ENCODE data around the gene VAPB. TPM values are rescaled to one million over a fixed set of nuclear protein-coding genes. Genes with fewer than 3 reads are reported as not detected.

VAPB gene
- total RNA-seq, 1 experiment from 2014 or later = 82.4 TPM

GRCh38 chr20:58459058-58459750, 70.2 kb downstream of the VAPB start:
- TF ChIP-seq CTCF (IDR thresholded peaks at IDR 0.05; ENCODE audit: unreplicated experiment) = no peak
- DNase-seq = no peak
- CTCF ChIA-PET = interaction anchor here (0.6 kb wide), 1 partner anchor 984 kb away, joined by 5 read pairs; no protein-coding TSS in a partner anchor
- no TSS peak for BruUV-seq (replicated peaks)
- Mint-ChIP-seq H3K36me3 (ENCODE audit: insufficient read depth, unreplicated experiment) (no peaks in the 10 kb centered on the region), H3K27ac (ENCODE audit: unreplicated experiment) (no peak overlapping the region), H3K9me3 (ENCODE audit: low read depth, unreplicated experiment) (peaks cover 9% of the 10 kb centered on the region), H3K27me3 (ENCODE audit: unreplicated experiment) (peaks cover 8% of the 10 kb centered on the region), H3K4me1 (ENCODE audit: low read depth, unreplicated experiment) (no peaks in the 10 kb centered on the region), H3K4me3 (ENCODE audit: low read depth, unreplicated experiment) (no peak overlapping the region)
- intact Hi-C loops (cut with micrococcal nuclease; ENCODE audit: unreplicated experiment) = no loop called here

GRCh38 chr20:58461104-58461503, 72.1 kb downstream of the VAPB start:
- no TSS peak for BruUV-seq (replicated peaks)
- Mint-ChIP-seq H3K4me3 (ENCODE audit: low read depth, unreplicated experiment) (no peak overlapping the region), H3K27me3 (ENCODE audit: unreplicated experiment) (peaks cover 9% of the 10 kb centered on the region), H3K27ac (ENCODE audit: unreplicated experiment) (no peak overlapping the region), H3K9me3 (ENCODE audit: low read depth, unreplicated experiment) (no peaks in the 10 kb centered on the region), H3K36me3 (ENCODE audit: insufficient read depth, unreplicated experiment) (no peaks in the 10 kb centered on the region), H3K4me1 (ENCODE audit: low read depth, unreplicated experiment) (no peaks in the 10 kb centered on the region)
- no peak for DNase-seq
- CTCF ChIA-PET = no interaction called here
- TF ChIP-seq CTCF (IDR thresholded peaks at IDR 0.05; ENCODE audit: unreplicated experiment) = no peak
- intact Hi-C loops (cut with micrococcal nuclease; ENCODE audit: unreplicated experiment) = no loop called here

- no peak for DNase-seq
- Mint-ChIP-seq H3K36me3 (ENCODE audit: insufficient read depth, unreplicated experiment) (no peaks in the 10 kb centered on the region), H3K27ac (ENCODE audit: unreplicated experiment) (no peak overlapping the region), H3K27me3 (ENCODE audit: unreplicated experiment) (peaks cover 9% of the 10 kb centered on the region), H3K4me1 (ENCODE audit: low read depth, unreplicated experiment) (no peaks in the 10 kb centered on the region), H3K4me3 (ENCODE audit: low read depth, unreplicated experiment) (no peak overlapping the region), H3K9me3 (ENCODE audit: low read depth, unreplicated experiment) (no peaks in the 10 kb centered on the region)
- TF ChIP-seq CTCF (IDR thresholded peaks at IDR 0.05; ENCODE audit: unreplicated experiment) = no peak
- intact Hi-C loops (cut with micrococcal nuclease; ENCODE audit: unreplicated experiment) = no loop called here
- CTCF ChIA-PET = no interaction called here
- no TSS peak for BruUV-seq (replicated peaks)
These were observed 72.9 kb downstream of the VAPB start for GRCh38 chr20:58461899-58462298.

GRCh38 chr20:58463256-58463655, 74.2 kb downstream of the VAPB start:
- intact Hi-C loops (cut with micrococcal nuclease; ENCODE audit: unreplicated experiment) = no loop called here
- CTCF ChIA-PET = interaction anchor here (0.6 to 0.7 kb wide), 3 partner anchors 21 to 113 kb away, joined by 4 to 5 read pairs (median 4); no protein-coding TSS in a partner anchor
- H3K27me3 Mint-ChIP-seq (ENCODE audit: unreplicated experiment) = peaks cover 9% of the 10 kb centered on the region
- no TSS peak for BruUV-seq (replicated peaks)
- no peak for TF ChIP-seq CTCF (IDR thresholded peaks at IDR 0.05; ENCODE audit: unreplicated experiment)
- H3K36me3 Mint-ChIP-seq (ENCODE audit: insufficient read depth, unreplicated experiment) = no peaks in the 10 kb centered on the region
- H3K4me3 Mint-ChIP-seq (ENCODE audit: low read depth, unreplicated experiment) = no peak overlapping the region
- H3K27ac Mint-ChIP-seq (ENCODE audit: unreplicated experiment) = no peak overlapping the region
- no peak for DNase-seq
- H3K9me3 Mint-ChIP-seq (ENCODE audit: low read depth, unreplicated experiment) = no peaks in the 10 kb centered on the region
- no peaks in the 10 kb centered on the region for H3K4me1 Mint-ChIP-seq (ENCODE audit: low read depth, unreplicated experiment)
